NCI-H2081 treated with DMSO at 0.1 percent for 48 hours (cell line): ENCODE measurements around the gene SLC39A7.

Experiments
- DNase-seq: peaks from one replicate; lab custom pipeline; 2025; lab: John Stamatoyannopoulos, UW

Gene SLC39A7

DNA sequence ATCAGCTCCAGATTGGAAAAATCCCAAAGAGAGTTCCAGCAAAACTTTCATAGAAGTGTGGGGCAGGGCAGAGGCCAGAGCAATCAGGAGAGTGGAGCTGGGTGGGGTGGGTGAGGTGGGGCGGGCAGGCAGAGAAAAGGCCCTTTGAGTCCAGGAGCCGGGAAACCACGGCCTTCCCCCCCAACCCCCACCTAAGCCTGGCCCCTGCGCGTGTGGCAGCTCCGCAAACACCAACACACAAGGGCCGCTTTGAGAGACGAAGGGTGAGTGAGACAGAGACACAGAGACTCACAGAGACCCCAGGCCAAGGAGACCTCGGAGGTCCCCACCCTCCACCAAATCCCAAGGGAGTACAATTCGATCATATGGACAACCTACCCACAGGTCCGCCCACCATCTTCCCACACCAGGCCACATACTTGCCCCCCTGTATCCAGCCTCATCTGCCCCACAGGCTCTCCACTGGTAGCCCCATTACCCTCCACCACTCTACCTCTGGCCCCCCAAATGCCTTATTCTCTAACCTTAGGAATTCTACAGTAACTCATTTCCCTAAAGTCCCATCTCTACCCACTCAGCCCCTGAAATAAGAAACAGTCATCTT is 10.1 kb upstream of the SLC39A7 start:
- DNase-seq = no peak

- DNase-seq = no peak
Observed at GRCh38 chr6:33191383-33192104, 9.1 kb upstream of the SLC39A7 start.

- no peak for DNase-seq
Observed at GRCh38 chr6:33192105-33192646, 8.5 kb upstream of the SLC39A7 start, which contains the start of gene COL11A2. Gene COL11A2 (minus strand): TSS chr6:33192467. CDS start chr6:33192240, 227 bp downstream.

- DNase-seq = no peak
Observed at GRCh38 chr6:33192671-33193602, 7.7 kb upstream of the SLC39A7 start.

GRCh38 chr6:33193619-33194018 is 7.0 kb upstream of the SLC39A7 start:
- DNase-seq = no peak

DNA sequence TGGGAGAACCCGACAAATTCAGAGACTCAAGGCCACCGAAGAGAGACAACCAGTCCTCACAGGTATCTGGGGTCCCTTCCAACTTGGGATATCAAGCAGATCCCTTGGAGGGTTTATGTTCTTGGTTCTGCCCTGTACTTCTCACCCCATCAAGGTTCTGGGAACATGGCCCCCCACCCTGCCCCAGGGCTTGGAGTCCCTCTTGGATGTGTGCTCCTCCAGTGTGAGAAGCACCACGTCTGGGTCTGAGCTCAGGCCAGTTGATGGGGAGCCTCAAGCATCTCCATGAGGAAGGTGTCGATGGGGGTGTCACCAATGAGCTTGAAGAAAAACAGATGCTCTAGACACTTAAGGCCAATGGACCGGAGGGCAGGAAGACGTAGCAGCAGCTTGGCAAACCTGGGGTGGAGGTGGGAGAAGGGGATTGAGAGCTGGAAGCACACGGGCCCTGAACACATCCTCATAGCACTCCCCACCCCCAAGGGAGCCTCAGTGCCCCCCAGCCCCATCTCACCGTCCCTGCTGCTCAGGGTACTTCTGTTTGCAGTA is 6.2 kb upstream of the SLC39A7 start:
- DNase-seq = no peak

- DNase-seq = no peak
Observed at GRCh38 chr6:33195304-33196165, 5.1 kb upstream of the SLC39A7 start.

GRCh38 chr6:33197431-33198048 is 3.1 kb upstream of the SLC39A7 start:
- peak; percentile 40 for DNase-seq

- DNase-seq = no peak
Observed at GRCh38 chr6:33198159-33198852, 2.4 kb upstream of the SLC39A7 start.

DNA sequence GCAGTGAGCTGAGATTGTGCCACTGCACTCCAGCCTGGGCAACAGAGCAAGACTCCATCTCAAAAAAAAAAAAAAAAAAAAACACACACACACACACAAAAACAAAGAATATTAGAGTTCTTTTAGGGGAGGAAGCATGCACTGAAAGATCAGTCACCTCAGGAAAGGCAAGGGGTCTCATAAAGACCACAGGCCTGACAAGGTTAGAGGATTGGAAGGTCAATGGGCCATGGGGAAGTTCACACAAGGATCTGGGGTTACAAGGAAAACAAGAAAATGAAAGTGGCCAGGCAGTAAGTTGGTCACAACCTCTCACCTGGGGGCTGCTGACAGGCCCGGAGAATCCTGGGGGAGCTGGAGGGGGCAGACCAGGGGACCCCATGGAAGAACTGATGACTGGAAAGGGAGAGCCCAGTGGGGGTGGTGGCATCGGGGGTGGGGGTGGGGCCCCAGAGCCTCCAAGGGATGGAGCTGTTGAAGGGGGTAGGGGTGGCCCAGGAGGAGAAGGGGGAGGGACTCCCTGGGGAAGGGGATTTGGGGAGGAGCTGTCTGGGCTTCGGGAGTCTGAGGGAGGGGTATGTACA is 1.7 kb upstream of the SLC39A7 start:
- no peak for DNase-seq

DNA sequence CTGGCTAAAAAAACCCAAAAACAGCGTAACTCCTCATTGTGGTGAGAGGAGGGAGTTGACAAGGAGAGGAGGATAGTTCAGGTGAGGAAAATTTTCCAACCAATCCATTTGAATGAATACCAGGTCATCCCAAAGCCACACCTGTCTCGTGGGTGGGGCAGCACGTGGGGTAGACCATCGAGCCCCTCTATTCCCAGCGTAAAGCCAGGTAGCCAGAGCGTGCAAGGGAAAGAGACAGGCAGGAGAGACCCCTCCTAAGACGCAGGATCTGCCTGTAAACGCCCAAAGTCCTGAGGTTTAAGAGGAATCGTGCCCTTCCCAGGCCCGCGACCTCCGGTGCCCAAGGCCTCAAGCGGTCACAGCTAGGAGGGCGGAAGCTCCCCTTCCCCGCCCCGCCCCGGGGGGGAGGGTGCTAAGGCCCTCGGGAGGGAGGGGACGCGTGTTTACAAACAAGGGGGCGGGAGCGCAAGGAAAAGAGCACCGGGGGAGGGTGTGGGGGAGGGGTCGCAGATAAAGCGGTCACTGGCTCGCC is 914 bp upstream of the SLC39A7 start:
- no peak for DNase-seq

DNA sequence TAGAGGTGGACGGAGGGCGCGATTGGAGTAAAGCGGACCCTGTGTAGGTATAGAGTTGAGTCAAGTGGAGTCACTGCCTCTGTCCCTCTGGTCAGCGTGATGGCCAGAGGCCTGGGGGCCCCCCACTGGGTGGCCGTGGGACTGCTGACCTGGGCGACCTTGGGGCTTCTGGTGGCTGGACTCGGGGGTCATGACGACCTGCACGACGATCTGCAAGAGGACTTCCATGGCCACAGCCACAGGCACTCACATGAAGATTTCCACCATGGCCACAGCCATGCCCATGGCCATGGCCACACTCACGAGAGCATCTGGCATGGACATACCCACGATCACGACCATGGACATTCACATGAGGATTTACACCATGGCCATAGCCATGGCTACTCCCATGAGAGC is 479 bp downstream of the SLC39A7 start:
- no peak for DNase-seq

DNA sequence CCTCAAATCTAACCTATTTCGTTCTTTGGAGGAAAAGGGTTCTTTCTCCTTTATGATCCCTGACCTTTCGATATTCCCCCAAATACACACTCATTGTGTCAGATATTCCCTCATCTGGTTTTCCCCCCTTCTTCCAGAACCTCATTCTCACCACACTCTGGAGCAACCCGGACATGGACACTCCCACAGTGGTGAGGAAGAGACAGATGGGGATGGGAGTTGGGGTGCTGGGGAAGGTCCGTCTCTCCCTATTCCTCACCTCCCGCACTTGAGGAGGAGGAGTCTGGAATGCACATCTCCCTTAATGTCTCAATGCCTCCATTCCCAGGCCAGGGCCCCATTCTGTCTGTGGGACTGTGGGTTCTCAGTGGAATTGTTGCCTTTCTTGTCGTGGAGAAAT is 1.3 kb downstream of the SLC39A7 start:
- no peak for DNase-seq

- no peak for DNase-seq
Observed at GRCh38 chr6:33202799-33203198, 2.1 kb downstream of the SLC39A7 start.

DNA sequence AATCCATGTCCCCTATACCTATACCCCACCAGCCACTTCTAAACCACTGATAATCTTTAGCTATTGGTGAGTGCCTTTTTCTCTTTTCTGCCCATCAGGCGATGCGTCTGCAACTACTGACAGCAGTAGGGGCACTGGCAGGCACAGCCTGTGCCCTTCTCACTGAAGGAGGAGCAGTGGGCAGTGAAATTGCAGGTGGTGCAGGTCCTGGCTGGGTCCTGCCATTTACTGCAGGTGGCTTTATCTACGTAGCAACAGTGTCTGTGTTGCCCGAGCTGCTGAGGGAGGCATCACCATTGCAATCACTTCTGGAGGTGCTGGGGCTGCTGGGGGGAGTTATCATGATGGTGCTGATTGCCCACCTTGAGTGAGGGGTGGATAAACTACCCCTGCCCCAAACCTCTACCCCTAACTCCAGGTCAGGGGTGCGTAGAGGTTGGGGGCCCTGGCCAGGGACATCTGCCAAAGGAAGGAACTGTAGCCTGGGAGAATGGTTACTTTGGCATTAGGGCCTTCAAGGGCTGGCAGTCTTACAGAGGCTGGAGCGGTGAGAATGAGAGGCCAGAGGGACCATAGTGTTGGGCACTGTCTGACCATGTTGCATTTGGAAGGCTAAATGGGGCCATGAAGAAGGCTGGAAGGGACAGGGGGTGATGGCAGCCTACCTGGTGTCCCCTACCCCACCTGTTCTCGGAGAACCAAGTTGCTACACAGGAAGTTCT is 2.9 kb downstream of the SLC39A7 start:
- no peak for DNase-seq

DNA sequence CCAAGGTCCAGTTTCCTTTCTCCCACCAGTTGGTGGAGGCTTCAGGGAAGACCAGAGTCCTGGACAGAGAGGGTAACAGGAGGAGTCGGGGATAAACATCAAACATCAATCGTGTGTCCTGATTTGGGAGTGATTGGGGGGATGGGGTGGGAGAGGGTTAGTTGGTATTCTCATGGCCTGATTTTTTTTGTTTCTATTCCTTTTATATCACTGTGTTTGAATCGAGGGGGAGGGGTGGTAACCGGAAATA is 3.4 kb downstream of the SLC39A7 start:
- no peak for DNase-seq

DNA sequence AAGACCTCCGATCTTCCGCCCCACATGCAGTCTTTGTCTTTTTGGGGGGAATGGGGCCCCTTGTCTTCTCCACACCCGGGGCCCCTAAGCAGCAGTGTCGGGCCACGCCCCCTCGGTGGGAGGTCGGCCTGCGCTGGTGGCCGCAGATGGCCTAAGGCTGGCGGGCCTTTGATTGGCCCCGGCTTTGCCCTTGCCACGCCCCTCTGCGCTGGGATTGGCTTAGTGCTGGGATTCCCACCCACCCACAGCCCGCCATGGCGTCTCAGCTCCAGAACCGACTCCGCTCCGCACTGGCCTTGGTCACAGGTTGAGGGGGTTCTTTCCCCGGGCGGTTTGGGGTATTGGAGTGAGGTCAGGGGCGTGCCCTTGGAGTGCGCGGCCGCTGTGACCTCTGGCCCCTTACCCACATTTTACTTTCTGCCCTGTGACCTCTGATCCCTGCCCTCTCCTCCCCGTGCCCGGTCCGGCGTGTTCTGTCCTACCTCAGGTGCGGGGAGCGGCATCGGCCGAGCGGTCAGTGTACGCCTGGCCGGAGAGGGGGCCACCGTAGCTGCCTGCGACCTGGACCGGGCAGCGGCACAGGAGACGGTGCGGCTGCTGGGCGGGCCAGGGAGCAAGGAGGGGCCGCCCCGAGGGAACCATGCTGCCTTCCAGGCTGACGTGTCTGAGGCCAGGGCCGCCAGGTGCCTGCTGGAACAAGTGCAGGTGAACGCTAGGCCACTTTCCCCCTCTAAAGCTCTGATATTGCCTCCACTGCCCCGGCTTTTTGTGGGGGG is 3.9 kb downstream of the SLC39A7 start, which contains the start of gene HSD17B8:
HSD17B8 (plus strand) TSS at position 241 of the 776 bp plus-strand sequence; CDS start at position 255, 14 bp downstream.
- peak; percentile 53 for DNase-seq
